Calu3 (cell line): ENCODE data around the gene TMA7. TPM values are rescaled to one million over a fixed set of nuclear protein-coding genes. Genes with fewer than 3 reads are reported as not detected.
A peak's percentile ranks its signal among the peaks of the same experiment; 100 is the strongest.
"Not testable (repeated sequence)": the region's sequence is repeated elsewhere in the genome, so short reads cannot be mapped to it uniquely, and the experiment has no call there.

Source experiments
- BruUV-seq: library from RNA; stranded (reverse); fragments of 400-500 nt; replicated peaks from 2 replicates; lab custom pipeline; 2021; lab: Mats Ljungman, UMichigan
- CTCF ChIA-PET: fragments of 300-600 bp; sonication (Branson Sonifier 250); formaldehyde crosslinking; loops from one replicate; lab custom pipeline; 2022; ENCODE audit warnings: antibody characterized with exemption; lab: Charles Lee
- DNase-seq: peaks from one replicate; pipeline ENCODE4 v3.0.0; 2022
- H3K27ac Mint-ChIP-seq: one replicate; pipeline ENCODE4 v1.8.0; 2022; ENCODE audit warnings: mixed read lengths; ENCODE audit not compliant: unreplicated experiment
- H3K27me3 Mint-ChIP-seq: one replicate; pipeline ENCODE4 v1.8.0; 2022; ENCODE audit warnings: mixed read lengths; ENCODE audit not compliant: unreplicated experiment
- H3K36me3 Mint-ChIP-seq: one replicate; pipeline ENCODE4 v1.8.0; 2022; ENCODE audit warnings: mild to moderate bottlenecking, moderate library complexity, mixed read lengths; ENCODE audit not compliant: insufficient read depth, unreplicated experiment
- H3K4me1 Mint-ChIP-seq: one replicate; pipeline ENCODE4 v1.8.0; 2022; ENCODE audit warnings: mild to moderate bottlenecking, low read depth, mixed read lengths; ENCODE audit not compliant: unreplicated experiment
- H3K4me3 Mint-ChIP-seq: one replicate; pipeline ENCODE4 v1.8.0; 2022; ENCODE audit warnings: mild to moderate bottlenecking, low read depth, moderate library complexity, mixed read lengths; ENCODE audit not compliant: unreplicated experiment
- H3K9me3 Mint-ChIP-seq: one replicate; pipeline ENCODE4 v1.8.0; 2022; ENCODE audit warnings: low read depth, mixed read lengths; ENCODE audit not compliant: unreplicated experiment
- intact Hi-C: fragments of 100-400 bp; cut with micrococcal nuclease; formaldehyde crosslinking; loops from one replicate; pipeline ENCODE4 v1.10.0; 2022; ENCODE audit not compliant: unreplicated experiment
- total RNA-seq: library from RNA; stranded (reverse); gene quantifications from 2 replicates; pipeline ENCODE4 v1.2.3, GENCODE V29; 2022
- TF ChIP-seq, protein P1 (sequence below): fragments of 200-600 bp; IDR thresholded peaks from one replicate; pipeline ENCODE4 v1.8.0; 2022; ENCODE audit warnings: antibody characterized with exemption; ENCODE audit not compliant: unreplicated experiment

Gene TMA7
- total RNA-seq, 1 experiment from 2014 or later, result 171 TPM

DNA sequence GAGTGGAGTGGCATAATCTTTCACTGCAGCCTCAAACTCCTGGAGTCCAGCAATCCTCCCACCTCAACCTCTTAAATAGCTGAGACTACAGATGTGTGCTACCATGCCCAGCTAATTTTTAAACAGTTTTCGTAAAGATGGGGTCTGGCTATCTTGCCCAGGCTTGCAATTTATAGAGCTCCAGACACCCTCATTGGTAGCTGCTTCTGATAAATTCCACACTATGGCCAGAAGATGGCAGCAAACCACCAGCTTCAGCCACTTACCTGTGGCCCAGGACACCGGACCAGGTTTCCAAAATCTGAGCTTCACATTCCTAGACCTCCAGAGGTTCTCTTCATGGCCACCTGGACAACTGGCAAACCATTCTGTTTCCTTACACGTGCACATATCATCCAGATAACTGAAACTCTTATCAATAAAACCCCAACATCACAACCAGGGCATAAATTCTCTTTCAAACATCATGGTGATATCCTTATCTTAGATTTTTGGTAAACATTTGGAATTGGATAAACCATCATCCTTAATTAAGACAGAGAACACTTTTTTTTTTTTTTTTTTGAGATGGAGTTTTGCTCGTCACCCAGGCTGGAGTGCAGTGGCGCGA, 39.1 kb upstream of the TMA7 start:
- no peak overlapping the region for H3K4me3 Mint-ChIP-seq
- TSS peak; percentile 6 for BruUV-seq
- peak; percentile 60 for DNase-seq
- CTCF ChIA-PET, result interaction anchor here (0.7 to 4.2 kb wide), 13 partner anchors 13 to 207 kb away, joined by 3 to 243 read pairs (median 7); partner anchors contain the start of genes CCDC51, PFKFB4, PLXNB1 and TMA7
- intact Hi-C loops, result loop anchor here (1.0 to 5.0 kb wide), 2 partner anchors 35 to 106 kb away; no protein-coding TSS in a partner anchor
- H3K4me1 Mint-ChIP-seq, result peaks cover 13% of the 10 kb centered on the region
- H3K27ac Mint-ChIP-seq, result peak overlapping the region; percentile 36
- TF ChIP-seq, protein P1, sequence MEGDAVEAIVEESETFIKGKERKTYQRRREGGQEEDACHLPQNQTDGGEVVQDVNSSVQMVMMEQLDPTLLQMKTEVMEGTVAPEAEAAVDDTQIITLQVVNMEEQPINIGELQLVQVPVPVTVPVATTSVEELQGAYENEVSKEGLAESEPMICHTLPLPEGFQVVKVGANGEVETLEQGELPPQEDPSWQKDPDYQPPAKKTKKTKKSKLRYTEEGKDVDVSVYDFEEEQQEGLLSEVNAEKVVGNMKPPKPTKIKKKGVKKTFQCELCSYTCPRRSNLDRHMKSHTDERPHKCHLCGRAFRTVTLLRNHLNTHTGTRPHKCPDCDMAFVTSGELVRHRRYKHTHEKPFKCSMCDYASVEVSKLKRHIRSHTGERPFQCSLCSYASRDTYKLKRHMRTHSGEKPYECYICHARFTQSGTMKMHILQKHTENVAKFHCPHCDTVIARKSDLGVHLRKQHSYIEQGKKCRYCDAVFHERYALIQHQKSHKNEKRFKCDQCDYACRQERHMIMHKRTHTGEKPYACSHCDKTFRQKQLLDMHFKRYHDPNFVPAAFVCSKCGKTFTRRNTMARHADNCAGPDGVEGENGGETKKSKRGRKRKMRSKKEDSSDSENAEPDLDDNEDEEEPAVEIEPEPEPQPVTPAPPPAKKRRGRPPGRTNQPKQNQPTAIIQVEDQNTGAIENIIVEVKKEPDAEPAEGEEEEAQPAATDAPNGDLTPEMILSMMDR, result peak; percentile 66
- peaks cover 5% of the 10 kb centered on the region for H3K27me3 Mint-ChIP-seq
- H3K9me3 Mint-ChIP-seq, result no peaks in the 10 kb centered on the region
- H3K36me3 Mint-ChIP-seq, result peaks cover 48% of the 10 kb centered on the region

DNA sequence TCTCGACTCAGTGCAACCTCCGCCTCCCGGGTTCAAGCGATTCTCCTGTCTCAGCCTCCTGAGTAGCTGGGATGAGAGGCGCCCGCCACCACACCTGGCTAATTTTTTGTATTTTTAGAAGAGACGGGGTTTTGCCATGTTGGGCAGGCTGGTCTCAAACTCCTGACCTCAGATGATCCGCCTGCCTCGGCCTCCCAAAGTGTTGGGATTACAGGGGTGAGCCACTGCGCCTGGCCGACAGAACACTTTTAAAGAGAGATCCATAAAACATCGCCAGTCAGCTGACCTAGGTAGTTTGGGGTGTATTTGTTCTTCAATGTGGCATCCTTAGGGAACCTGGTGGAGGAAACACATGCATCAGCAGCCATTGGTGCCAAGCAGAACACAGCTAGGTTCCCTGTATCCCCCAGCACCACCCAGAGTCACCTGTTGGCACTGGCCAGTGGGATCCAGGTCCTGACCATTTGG, 38.6 kb upstream of the TMA7 start:
- intact Hi-C loops, result loop anchor here (1.0 to 5.0 kb wide), 2 partner anchors 35 to 106 kb away; no protein-coding TSS in a partner anchor
- H3K36me3 Mint-ChIP-seq, result peaks cover 47% of the 10 kb centered on the region
- CTCF ChIA-PET, result interaction anchor here (0.7 to 4.2 kb wide), 11 partner anchors 13 to 207 kb away, joined by 5 to 243 read pairs (median 8); partner anchors contain the start of genes CCDC51, PFKFB4, PLXNB1 and TMA7
- not testable (repeated sequence) for H3K4me3 Mint-ChIP-seq, BruUV-seq, H3K27me3 Mint-ChIP-seq, DNase-seq, H3K27ac Mint-ChIP-seq, H3K9me3 Mint-ChIP-seq
- peaks cover 13% of the 10 kb centered on the region for H3K4me1 Mint-ChIP-seq

DNA sequence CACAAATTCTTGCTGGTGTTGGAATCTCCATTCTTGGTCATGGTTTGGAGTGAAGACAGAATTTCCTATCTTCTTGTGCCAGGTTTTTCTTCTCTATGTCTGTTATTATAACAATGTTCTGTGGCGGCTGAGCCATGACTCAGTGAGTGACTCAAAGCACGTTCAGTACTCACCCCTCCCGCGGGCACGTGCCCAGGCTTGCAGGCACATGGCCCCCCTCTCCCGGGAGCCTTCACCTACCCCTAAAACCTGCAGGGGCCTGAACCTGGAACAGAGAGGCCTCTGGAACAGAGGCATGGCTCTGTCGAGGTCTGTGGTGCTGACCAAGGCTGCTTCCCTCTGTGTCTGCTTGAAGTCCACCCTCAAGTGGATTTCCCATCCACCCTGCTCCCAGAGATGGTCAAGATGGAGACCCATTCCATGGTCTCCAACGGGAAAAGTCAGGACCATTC, 37.8 kb upstream of the TMA7 start:
- TF ChIP-seq, protein P1, result no peak
- peak overlapping the region; percentile 20 for H3K27ac Mint-ChIP-seq
- CTCF ChIA-PET, result interaction anchor here (0.9 to 4.2 kb wide), 3 partner anchors 27 to 34 kb away, joined by 7 to 243 read pairs (median 23); partner anchors contain the start of gene PLXNB1
- peaks cover 13% of the 10 kb centered on the region for H3K4me1 Mint-ChIP-seq
- intact Hi-C loops, result loop anchor here (5.0 kb wide), 1 partner anchor 105 kb away; no protein-coding TSS in a partner anchor
- peak overlapping the region; percentile 10 for H3K4me3 Mint-ChIP-seq
- no peaks in the 10 kb centered on the region for H3K9me3 Mint-ChIP-seq
- peak; percentile 42 for DNase-seq
- H3K27me3 Mint-ChIP-seq, result no peaks in the 10 kb centered on the region
- no TSS peak for BruUV-seq
- peaks cover 47% of the 10 kb centered on the region for H3K36me3 Mint-ChIP-seq

DNA sequence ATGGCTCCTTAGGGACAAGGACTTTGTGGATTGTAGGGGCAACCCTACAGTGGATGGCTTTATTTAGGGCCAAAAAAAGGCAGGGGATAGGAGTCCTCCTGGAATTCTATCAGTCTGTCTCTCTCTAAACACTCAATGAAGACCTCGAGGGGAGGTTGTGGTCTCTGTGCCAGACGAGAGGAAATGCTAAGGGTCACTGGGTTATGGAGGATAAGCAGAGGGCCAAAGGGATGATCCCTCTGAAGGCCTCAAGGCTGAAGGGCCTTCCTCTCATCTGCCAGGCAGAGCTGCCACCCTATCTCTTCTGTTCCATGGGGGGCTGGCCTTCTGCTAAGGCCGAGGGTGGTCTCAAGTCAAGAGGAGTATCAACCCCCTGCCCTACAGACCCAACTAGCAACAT, 37.1 kb upstream of the TMA7 start:
- Mint-ChIP-seq H3K4me3 (no peak overlapping the region), H3K4me1 (peaks cover 13% of the 10 kb centered on the region), H3K36me3 (peaks cover 47% of the 10 kb centered on the region), H3K27me3 (no peaks in the 10 kb centered on the region), H3K27ac (no peak overlapping the region), H3K9me3 (no peaks in the 10 kb centered on the region)
- no peak for DNase-seq
- CTCF ChIA-PET, result interaction anchor here (0.9 kb wide), 1 partner anchor 33 kb away, joined by 7 read pairs; no protein-coding TSS in a partner anchor
- no TSS peak for BruUV-seq
- intact Hi-C loops, result loop anchor here (5.0 kb wide), 1 partner anchor 104 kb away; no protein-coding TSS in a partner anchor
- TF ChIP-seq, protein P1, result no peak
